Keratinocyte (primary cell): ENCODE results near the gene GIT2.

ENCODE experiments used
- EZH2 ChIP-seq: IDR thresholded peaks from one replicate; pipeline ENCODE4 v1.6.1; 2012; ENCODE audit warnings: inconsistent platforms, mild to moderate bottlenecking, low read length, moderate library complexity
- TF ChIP-seq, protein P1 (sequence below), 3 experiments: IDR thresholded peaks in 1 of 3; conservative IDR thresholded peaks in 1 of 3; optimal IDR thresholded peaks in 1 of 3; 2 replicates in 2 of 3; 3 replicates in 1 of 3; pipeline versions ENCODE3 to v1.5.1; 2011; ENCODE audit warnings: low read length in 3 of 3, mild to moderate bottlenecking in 3 of 3, moderate library complexity in 2 of 3, control low read depth in 1 of 3, inconsistent platforms in 1 of 3; ENCODE audit not compliant: insufficient read depth in 2 of 3; ENCODE audit errors: extremely low read depth in 1 of 3

- TF ChIP-seq, protein P1, sequence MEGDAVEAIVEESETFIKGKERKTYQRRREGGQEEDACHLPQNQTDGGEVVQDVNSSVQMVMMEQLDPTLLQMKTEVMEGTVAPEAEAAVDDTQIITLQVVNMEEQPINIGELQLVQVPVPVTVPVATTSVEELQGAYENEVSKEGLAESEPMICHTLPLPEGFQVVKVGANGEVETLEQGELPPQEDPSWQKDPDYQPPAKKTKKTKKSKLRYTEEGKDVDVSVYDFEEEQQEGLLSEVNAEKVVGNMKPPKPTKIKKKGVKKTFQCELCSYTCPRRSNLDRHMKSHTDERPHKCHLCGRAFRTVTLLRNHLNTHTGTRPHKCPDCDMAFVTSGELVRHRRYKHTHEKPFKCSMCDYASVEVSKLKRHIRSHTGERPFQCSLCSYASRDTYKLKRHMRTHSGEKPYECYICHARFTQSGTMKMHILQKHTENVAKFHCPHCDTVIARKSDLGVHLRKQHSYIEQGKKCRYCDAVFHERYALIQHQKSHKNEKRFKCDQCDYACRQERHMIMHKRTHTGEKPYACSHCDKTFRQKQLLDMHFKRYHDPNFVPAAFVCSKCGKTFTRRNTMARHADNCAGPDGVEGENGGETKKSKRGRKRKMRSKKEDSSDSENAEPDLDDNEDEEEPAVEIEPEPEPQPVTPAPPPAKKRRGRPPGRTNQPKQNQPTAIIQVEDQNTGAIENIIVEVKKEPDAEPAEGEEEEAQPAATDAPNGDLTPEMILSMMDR (optimal IDR thresholded peaks at IDR 0.05 in 1 of 3, IDR thresholded peaks at IDR 0.05 in 1 of 3, conservative IDR thresholded peaks at IDR 0.05 in 1 of 3; ENCODE audit: extremely low read depth in 1 of 3, insufficient read depth in 2 of 3, low read length in 3 of 3): no peak
- TF ChIP-seq EZH2: no peak
These were observed 845 bp downstream of the GIT2 start for GRCh38 chr12:109995361-109995685.
